ENCODE measurements around the gene WEE2.

DNA sequence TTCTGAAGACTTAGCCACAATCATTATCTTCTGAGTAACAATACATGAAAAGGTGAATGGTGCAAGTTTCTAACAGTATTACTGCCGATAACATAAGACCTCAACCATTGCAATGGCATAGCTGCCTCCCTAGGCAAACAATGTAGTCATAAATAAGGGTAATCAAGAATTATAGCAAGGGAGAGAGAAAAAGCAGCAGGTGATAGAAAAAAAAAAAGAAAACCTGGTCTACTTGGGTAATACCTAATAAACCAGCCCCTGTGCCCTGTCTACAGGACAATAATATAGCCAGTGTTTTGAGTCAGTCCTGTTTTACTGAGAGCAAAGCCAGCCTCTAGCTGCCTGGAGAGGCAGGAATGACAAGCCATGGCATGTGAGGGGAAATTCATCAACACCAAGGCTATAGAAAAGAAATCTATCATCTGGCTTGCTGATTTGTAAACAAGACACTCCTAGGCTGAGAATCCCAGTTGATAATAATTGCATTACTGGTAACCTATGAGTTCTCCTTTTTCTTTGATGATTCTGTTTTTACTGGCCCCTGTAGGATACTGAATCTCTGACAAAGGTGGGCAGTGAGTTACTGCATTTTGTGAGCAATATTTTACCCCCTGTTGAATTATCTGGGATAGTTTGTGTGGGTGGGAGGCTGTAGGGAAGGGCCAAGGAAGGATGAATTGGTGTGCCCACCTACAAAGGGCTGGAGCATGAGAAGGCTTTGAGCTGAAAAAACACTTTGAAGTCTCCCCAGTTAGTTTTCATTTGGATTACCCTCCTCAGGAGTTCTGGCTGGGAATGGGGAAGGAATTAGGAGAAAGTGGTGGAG is 1.7 kb upstream of the WEE2 start:
- TF ChIP-seq, protein P1, sequence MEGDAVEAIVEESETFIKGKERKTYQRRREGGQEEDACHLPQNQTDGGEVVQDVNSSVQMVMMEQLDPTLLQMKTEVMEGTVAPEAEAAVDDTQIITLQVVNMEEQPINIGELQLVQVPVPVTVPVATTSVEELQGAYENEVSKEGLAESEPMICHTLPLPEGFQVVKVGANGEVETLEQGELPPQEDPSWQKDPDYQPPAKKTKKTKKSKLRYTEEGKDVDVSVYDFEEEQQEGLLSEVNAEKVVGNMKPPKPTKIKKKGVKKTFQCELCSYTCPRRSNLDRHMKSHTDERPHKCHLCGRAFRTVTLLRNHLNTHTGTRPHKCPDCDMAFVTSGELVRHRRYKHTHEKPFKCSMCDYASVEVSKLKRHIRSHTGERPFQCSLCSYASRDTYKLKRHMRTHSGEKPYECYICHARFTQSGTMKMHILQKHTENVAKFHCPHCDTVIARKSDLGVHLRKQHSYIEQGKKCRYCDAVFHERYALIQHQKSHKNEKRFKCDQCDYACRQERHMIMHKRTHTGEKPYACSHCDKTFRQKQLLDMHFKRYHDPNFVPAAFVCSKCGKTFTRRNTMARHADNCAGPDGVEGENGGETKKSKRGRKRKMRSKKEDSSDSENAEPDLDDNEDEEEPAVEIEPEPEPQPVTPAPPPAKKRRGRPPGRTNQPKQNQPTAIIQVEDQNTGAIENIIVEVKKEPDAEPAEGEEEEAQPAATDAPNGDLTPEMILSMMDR (IDR thresholded peaks at IDR 0.05), result no peak
- no peak for TF ChIP-seq POLR2A (IDR thresholded peaks at IDR 0.05)
- no peak for TF ChIP-seq EP300 (IDR thresholded peaks at IDR 0.05)
- TF ChIP-seq POLR2AphosphoS5 (IDR thresholded peaks at IDR 0.05), result no peak

All from upper lobe of left lung (tissue), 4 donors.